Sigmoid colon (tissue), 7 donors: Measurements from ENCODE around the gene FOXN3. TPM values are rescaled to one million over a fixed set of nuclear protein-coding genes. Genes with fewer than 3 reads are reported as not detected.

Source experiments
- DNase-seq: peaks from one replicate; pipeline ENCODE4 v3.0.0-alpha.2; 2019
- H3K27ac ChIP-seq, 4 donors: fragments of 200-600 bp; sonication (generic); one replicate each; pipeline ENCODE4 v1.5.1; 2016 to 2019; ENCODE audit warnings: mild to moderate bottlenecking in 1 of 4
- H3K27me3 ChIP-seq, 3 donors: fragments of 200-600 bp; sonication (generic); one replicate each; pipeline ENCODE4 v1.5.1; 2019; ENCODE audit warnings: mild to moderate bottlenecking in 1 of 3
- H3K36me3 ChIP-seq, 4 donors: fragments of 200-600 bp; sonication (generic); one replicate each; pipeline ENCODE4 v1.5.1; 2016 to 2019
- H3K4me1 ChIP-seq, 4 donors: fragments of 200-600 bp; sonication (generic); one replicate each; pipeline ENCODE4 v1.5.1; 2017 to 2019
- H3K4me3 ChIP-seq, 4 donors: fragments of 200-600 bp; sonication (generic); one replicate each; pipeline ENCODE4 v1.5.1; 2017 to 2019; ENCODE audit warnings: mild to moderate bottlenecking in 2 of 4, moderate library complexity in 1 of 4
- H3K9me3 ChIP-seq, 4 donors: fragments of 200-600 bp in 3 of 4; sonication (generic) in 3 of 4; one replicate each; pipeline versions ENCODE4 v1.5.1 to v1.6.1; 2013 to 2019
- EP300 ChIP-seq, 4 donors: sonication (generic); formaldehyde crosslinking; IDR thresholded peaks; one replicate each; pipeline ENCODE4 v1.6.1; 2017; ENCODE audit warnings: antibody characterized with exemption in 4 of 4
- POLR2A ChIP-seq, 2 donors: fragments of 450-650 bp; IDR thresholded peaks; one replicate each; pipeline ENCODE4 v1.6.1; 2016; ENCODE audit warnings: antibody characterized with exemption in 2 of 2, mild to moderate bottlenecking in 2 of 2, moderate library complexity in 2 of 2
- POLR2AphosphoS5 ChIP-seq, 4 donors: sonication (generic); formaldehyde crosslinking; IDR thresholded peaks; one replicate each; pipeline ENCODE4 v1.6.1; 2017; ENCODE audit warnings: antibody characterized with exemption in 4 of 4
- WGBS, 2 donors: extraction: QIAGEN DNeasy Blood & Tissue Kit; methylation state at CpG; one replicate each; pipeline ENCODE4 v1.1.7; 2013; 5-methylcytosine and 5-hydroxymethylcytosine counted together
- intact Hi-C: fragments of 100-400 bp; cut with DNase I; formaldehyde crosslinking; loops from one replicate; pipeline ENCODE4 v1.15.1; 2023
- polyA plus RNA-seq, 3 donors: library from polyadenylated mRNA; stranded (reverse); fragments of 200-250 nt; gene quantifications; one replicate each; pipeline ENCODE4 v1.2.3, GENCODE V29; 2013
- total RNA-seq, 4 donors: library from RNA; depleted of rRNA; stranded (reverse); fragments of >200 nt; gene quantifications; one replicate each; pipeline ENCODE4 v1.1.0, GENCODE V29; 2016
- TF ChIP-seq, protein P1 (sequence below), 4 experiments: fragments of 450-650 bp in 3 of 4; fragments of 200-600 bp in 1 of 4; IDR thresholded peaks; one replicate each; pipeline ENCODE4 v1.5.1; 2016 to 2019; ENCODE audit warnings: antibody characterized with exemption in 4 of 4, mild to moderate bottlenecking in 3 of 4, moderate library complexity in 2 of 4
- donor health status: healthy with polysubstance abuse.
- donor health status: Bipolar disorder and iron deficiency.
- donor health status: healthy.

Gene FOXN3
- total and polyA plus RNA-seq, 7 donors = 24.6 to 146 (median 104) TPM

DNA sequence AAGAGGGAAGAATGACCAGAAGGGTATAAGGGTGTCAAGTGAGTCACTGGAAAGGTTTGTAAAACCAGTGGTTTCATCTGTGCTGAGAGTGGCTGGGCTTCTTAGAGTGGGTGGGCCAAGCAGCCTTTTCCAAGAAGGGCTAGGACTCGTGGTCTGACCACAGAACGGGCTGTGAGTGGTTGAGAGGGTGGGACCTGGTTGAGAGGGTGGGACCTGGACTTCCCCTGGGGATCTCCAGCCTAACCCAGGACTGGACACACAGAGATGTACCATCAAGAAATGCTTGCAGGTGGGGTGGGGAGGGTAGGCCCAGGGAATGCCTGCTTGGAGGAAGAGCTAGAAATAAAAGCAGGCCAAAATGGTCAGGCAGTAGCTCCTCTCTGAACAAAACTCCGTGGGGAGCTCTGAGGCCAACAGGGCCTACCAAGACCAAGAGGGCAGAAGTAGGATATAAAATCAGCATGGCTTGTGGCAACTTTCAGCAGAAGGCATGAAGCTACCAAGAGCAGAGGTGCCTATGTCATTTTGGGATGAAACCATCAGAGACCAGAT is 140.5 kb downstream of the FOXN3 start:
- no peaks in the 10 kb centered on the region for H3K9me3 ChIP-seq
- DNase-seq = no peak
- intact Hi-C loops = no loop called here
- H3K36me3 ChIP-seq = peaks cover 0 to 11% (median 0%) of the 10 kb centered on the region in 4 donors
- TF ChIP-seq EP300 (IDR thresholded peaks at IDR 0.05) (no peak), POLR2A (IDR thresholded peaks at IDR 0.05) (no peak), POLR2AphosphoS5 (IDR thresholded peaks at IDR 0.05) (no peak)
- TF ChIP-seq, protein P1, sequence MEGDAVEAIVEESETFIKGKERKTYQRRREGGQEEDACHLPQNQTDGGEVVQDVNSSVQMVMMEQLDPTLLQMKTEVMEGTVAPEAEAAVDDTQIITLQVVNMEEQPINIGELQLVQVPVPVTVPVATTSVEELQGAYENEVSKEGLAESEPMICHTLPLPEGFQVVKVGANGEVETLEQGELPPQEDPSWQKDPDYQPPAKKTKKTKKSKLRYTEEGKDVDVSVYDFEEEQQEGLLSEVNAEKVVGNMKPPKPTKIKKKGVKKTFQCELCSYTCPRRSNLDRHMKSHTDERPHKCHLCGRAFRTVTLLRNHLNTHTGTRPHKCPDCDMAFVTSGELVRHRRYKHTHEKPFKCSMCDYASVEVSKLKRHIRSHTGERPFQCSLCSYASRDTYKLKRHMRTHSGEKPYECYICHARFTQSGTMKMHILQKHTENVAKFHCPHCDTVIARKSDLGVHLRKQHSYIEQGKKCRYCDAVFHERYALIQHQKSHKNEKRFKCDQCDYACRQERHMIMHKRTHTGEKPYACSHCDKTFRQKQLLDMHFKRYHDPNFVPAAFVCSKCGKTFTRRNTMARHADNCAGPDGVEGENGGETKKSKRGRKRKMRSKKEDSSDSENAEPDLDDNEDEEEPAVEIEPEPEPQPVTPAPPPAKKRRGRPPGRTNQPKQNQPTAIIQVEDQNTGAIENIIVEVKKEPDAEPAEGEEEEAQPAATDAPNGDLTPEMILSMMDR (IDR thresholded peaks at IDR 0.05) = no peak
- peaks cover 0 to 15% (median 10%) of the 10 kb centered on the region in 4 donors for H3K4me1 ChIP-seq
- no peak overlapping the region for H3K4me3 ChIP-seq
- H3K27ac ChIP-seq = no peak overlapping the region
- H3K27me3 ChIP-seq = no peaks in the 10 kb centered on the region
- WGBS, 2 donors = 57 to 80% methylated on average over 3 of the region's 3 CpGs

DNA sequence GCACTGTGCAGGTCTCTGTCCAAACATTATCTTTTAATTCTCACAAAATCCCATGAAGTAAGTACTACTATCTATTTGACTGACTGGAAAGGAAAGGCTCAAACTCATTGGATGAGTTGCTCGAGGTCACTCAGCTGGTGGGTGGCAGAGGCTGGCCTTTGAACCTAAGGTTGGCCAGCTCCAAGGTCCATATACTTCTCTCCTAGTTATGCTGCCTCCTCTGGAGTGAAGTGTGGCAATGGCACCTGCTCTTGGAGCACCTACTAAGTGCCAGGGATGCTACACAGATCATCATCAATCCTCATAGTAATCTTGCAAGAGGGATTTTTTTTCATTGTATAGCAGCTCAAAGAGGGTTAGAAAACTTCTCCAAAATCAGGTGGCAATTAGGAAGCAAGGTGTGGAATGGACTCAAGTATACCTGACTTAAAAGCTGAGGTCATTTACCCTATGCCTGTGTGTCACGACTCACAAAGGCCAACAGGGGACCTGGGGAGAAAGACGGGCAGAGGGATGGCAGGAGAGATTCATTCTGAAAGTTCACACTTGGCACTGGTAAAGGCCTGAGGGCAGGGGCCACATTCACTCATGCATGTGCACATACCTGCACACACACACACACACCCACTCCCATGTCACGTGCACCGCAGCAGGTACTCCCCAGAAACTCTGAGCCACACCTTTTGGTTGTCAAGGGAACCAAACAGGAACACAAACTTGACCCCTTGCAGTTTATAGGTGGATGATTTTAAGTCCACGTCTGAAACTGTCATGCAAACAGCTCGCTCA is 146.4 kb downstream of the FOXN3 start:
- DNase-seq = no peak
- Histone ChIP-seq H3K4me3 (no peak overlapping the region), H3K36me3 (no peaks in the 10 kb centered on the region), H3K27me3 (no peaks in the 10 kb centered on the region), H3K27ac (no peak overlapping the region), H3K9me3 (no peaks in the 10 kb centered on the region), H3K4me1 (peaks cover 0 to 46% (median 35%) of the 10 kb centered on the region in 4 donors)
- TF ChIP-seq, protein P1 (IDR thresholded peaks at IDR 0.05) = no peak
- TF ChIP-seq EP300 (IDR thresholded peaks at IDR 0.05) (no peak), POLR2A (IDR thresholded peaks at IDR 0.05) (no peak), POLR2AphosphoS5 (IDR thresholded peaks at IDR 0.05) (no peak)
- intact Hi-C loops = no loop called here
- 27 to 56% methylated on average over 7 of the region's 7 CpGs for WGBS, 2 donors

DNA sequence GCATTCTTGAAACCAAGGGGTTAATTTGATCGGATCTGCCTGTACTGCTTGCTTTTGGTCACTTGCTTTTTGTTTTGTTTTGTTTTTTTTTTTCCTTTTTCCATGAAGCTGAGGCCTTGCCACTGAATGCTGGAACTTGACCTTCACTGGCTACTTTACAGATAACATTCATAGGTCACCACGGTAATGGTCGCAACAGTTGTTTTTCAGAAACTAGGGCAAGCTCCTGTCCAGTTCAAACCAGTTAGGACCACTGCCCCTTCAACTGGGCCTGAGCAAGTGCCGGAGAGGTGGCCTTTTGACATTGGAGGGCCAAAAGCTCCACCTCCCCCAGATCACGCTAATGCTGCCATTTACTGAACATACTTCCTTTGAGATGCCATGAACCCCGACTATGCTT is 147.6 kb downstream of the FOXN3 start:
- H3K36me3 ChIP-seq = no peaks in the 10 kb centered on the region
- H3K27ac ChIP-seq = no peak overlapping the region
- intact Hi-C loops = no loop called here
- no peak for TF ChIP-seq EP300 (IDR thresholded peaks at IDR 0.05)
- TF ChIP-seq, protein P1 (IDR thresholded peaks at IDR 0.05) = no peak
- no peak for TF ChIP-seq POLR2AphosphoS5 (IDR thresholded peaks at IDR 0.05)
- no peak for TF ChIP-seq POLR2A (IDR thresholded peaks at IDR 0.05)
- peaks cover 0 to 46% (median 35%) of the 10 kb centered on the region in 4 donors for H3K4me1 ChIP-seq
- no peak overlapping the region for H3K4me3 ChIP-seq
- H3K27me3 ChIP-seq = no peaks in the 10 kb centered on the region
- no peak for DNase-seq
- 83 to 84% methylated on average over 6 of the region's 6 CpGs for WGBS, 2 donors
- no peaks in the 10 kb centered on the region for H3K9me3 ChIP-seq

DNA sequence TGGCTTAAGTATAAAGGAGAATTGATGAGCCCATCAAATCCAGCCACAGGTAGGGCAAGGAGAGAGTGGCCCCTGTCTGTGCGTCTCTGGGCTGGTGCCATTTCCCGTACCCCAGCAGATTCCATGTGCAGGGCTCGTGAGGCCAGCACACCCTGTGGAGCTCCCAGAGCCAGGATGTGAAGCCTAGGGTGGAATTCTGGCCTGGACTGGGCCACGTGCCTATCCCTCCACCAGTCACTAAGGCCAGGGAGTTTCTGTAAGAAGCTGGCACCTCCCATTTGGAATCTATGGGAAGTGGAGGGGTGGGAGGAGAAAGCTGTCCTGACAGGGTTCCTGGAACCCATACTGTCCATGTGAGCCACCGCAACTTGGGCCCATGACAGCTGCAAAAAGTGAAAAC is 148.5 kb downstream of the FOXN3 start:
- Histone ChIP-seq H3K4me3 (no peak overlapping the region), H3K4me1 (peaks cover 0 to 42% (median 29%) of the 10 kb centered on the region in 4 donors), H3K36me3 (no peaks in the 10 kb centered on the region), H3K27me3 (no peaks in the 10 kb centered on the region), H3K27ac (no peak overlapping the region), H3K9me3 (no peaks in the 10 kb centered on the region)
- 90 to 93% methylated on average over 5 of the region's 5 CpGs for WGBS, 2 donors
- TF ChIP-seq EP300 (IDR thresholded peaks at IDR 0.05) (no peak), POLR2A (IDR thresholded peaks at IDR 0.05) (no peak), POLR2AphosphoS5 (IDR thresholded peaks at IDR 0.05) (no peak)
- TF ChIP-seq, protein P1 (IDR thresholded peaks at IDR 0.05) = no peak
- intact Hi-C loops = no loop called here
- no peak for DNase-seq
